Measurements from ENCODE around the gene TMEM179B.

- TF ChIP-seq POLR2A (IDR thresholded peaks at IDR 0.05; ENCODE audit: low read length), result no peak
- no peak for TF ChIP-seq GATA1 (IDR thresholded peaks at IDR 0.05; ENCODE audit: low read depth, low read length)
Measured at GRCh38 chr11:62806611-62807121, 19.5 kb downstream of the TMEM179B start.
